H1 (cell line): ENCODE results near the gene TEKT3. TPM values are rescaled to one million over a fixed set of nuclear protein-coding genes. Genes with fewer than 3 reads are reported as not detected.

Experiments
- CTCF ChIA-PET: fragments of 300-600 bp; sonication (Branson Sonifier 250); formaldehyde crosslinking; loops from one replicate; lab custom pipeline; 2021; ENCODE audit not compliant: partially characterized antibody; lab: Charles Lee
- POLR2A ChIA-PET: fragments of 300-600 bp; sonication (Branson Sonifier 250); formaldehyde crosslinking; loops from one replicate; lab custom pipeline; 2021; ENCODE audit warnings: inconsistent platforms; ENCODE audit not compliant: partially characterized antibody; lab: Charles Lee
- DNase-seq, 2 experiments: peaks; one replicate each; pipeline versions ENCODE4 v3.0.0 to v3.0.0-alpha.2; 2010 to 2022; ENCODE audit warnings: low spot score in 2 of 2, low read depth in 1 of 2, mixed read lengths in 1 of 2
- FAIRE-seq: peaks from 2 replicates; lab custom pipeline; 2011; peaks lifted over from hg19 to GRCh38; lab: Jason Lieb, UNC
- H2AFZ ChIP-seq: 2 replicates; pipeline ENCODE4 v1.8.1; 2012; ENCODE audit warnings: low read length, inconsistent platforms
- H2AK5ac ChIP-seq: 2 replicates; pipeline ENCODE4 v1.6.1; 2013; ENCODE audit warnings: low read depth, low read length
- H2BK120ac ChIP-seq: replicated peaks from 2 replicates; pipeline ENCODE3; 2013; ENCODE audit warnings: low read depth, low read length, inconsistent platforms
- H2BK12ac ChIP-seq: 2 replicates; pipeline ENCODE4 v1.6.1; 2013; ENCODE audit warnings: low read depth, low read length
- H2BK15ac ChIP-seq: 2 replicates; pipeline ENCODE4 v1.6.1; 2013; ENCODE audit warnings: low read length
- H2BK20ac ChIP-seq: 2 replicates; pipeline ENCODE4 v1.6.1; 2013; ENCODE audit warnings: low read length
- H2BK5ac ChIP-seq: 2 replicates; pipeline ENCODE4 v1.6.1; 2013; ENCODE audit warnings: low read depth, low read length
- H3K14ac ChIP-seq: 2 replicates; pipeline ENCODE4 v1.6.1; 2013; ENCODE audit warnings: inconsistent platforms; ENCODE audit not compliant: insufficient read length
- H3K18ac ChIP-seq: 2 replicates; pipeline ENCODE4 v1.6.1; 2013; ENCODE audit warnings: low read length; ENCODE audit errors: extremely low read depth
- H3K23ac ChIP-seq: 2 replicates; pipeline ENCODE4 v1.6.1; 2013; ENCODE audit warnings: inconsistent platforms; ENCODE audit not compliant: insufficient read length
- H3K23me2 ChIP-seq: 2 replicates; pipeline ENCODE4 v1.6.1; 2013; ENCODE audit warnings: low read depth, low read length
- H3K27ac ChIP-seq: 2 replicates; pipeline ENCODE4 v1.6.1; 2011; ENCODE audit warnings: low read depth, low read length, inconsistent platforms
- H3K27me3 ChIP-seq, 4 experiments: replicated peaks in 1 of 4; 1 replicate in 1 of 4; 2 replicates in 3 of 4; pipeline versions ENCODE4 v1.6.1 to v1.8.1; 2011 to 2013; ENCODE audit warnings: low read length in 3 of 4, mild to moderate bottlenecking in 3 of 4, inconsistent platforms in 2 of 4, mixed read lengths in 2 of 4, moderate library complexity in 1 of 4; ENCODE audit not compliant: control insufficient read depth in 3 of 4, insufficient read depth in 3 of 4; ENCODE audit errors: extremely low read depth in 1 of 4
- H3K36me3 ChIP-seq, 4 experiments: 2 replicates each; pipeline versions ENCODE4 v1.6.1 to v1.8.1; 2011 to 2013; ENCODE audit warnings: mild to moderate bottlenecking in 4 of 4, low read length in 3 of 4, moderate library complexity in 2 of 4, control low read depth in 1 of 4, inconsistent platforms in 1 of 4; ENCODE audit not compliant: insufficient read depth in 4 of 4, control insufficient read depth in 2 of 4
- H3K4ac ChIP-seq: replicated peaks from 2 replicates; pipeline ENCODE3; 2013; ENCODE audit warnings: low read length, low read depth, mixed read lengths, inconsistent platforms; ENCODE audit not compliant: insufficient read length
- H3K4me1 ChIP-seq, 4 experiments: replicated peaks in 1 of 4; 1 replicate in 1 of 4; 2 replicates in 3 of 4; pipeline versions ENCODE4 v1.6.1 to v1.8.1; 2011 to 2013; ENCODE audit warnings: low read length in 3 of 4, inconsistent platforms in 2 of 4, mixed read lengths in 1 of 4; ENCODE audit not compliant: insufficient read depth in 4 of 4, control insufficient read depth in 3 of 4
- H3K4me2 ChIP-seq, 2 experiments: 2 replicates each; pipeline versions ENCODE4 v1.6.1 to v1.8.1; 2011 to 2013; ENCODE audit warnings: low read depth in 2 of 2, low read length in 2 of 2, control low read depth in 1 of 2, inconsistent platforms in 1 of 2, mild to moderate bottlenecking in 1 of 2; ENCODE audit not compliant: insufficient read depth in 1 of 2
- H3K4me3 ChIP-seq, 4 experiments: fragments of 200-600, 300-600 bp in 1 of 4; sonication (generic), shearing (Covaris generic), sonication (Bioruptor Twin) in 1 of 4; 2 replicates each; pipeline versions ENCODE4 v1.5.1 to v1.8.1; 2011 to 2016; ENCODE audit warnings: low read length in 4 of 4, low read depth in 3 of 4, control low read depth in 2 of 4, inconsistent platforms in 2 of 4, mild to moderate bottlenecking in 2 of 4, mixed read lengths in 1 of 4, moderate library complexity in 1 of 4; ENCODE audit not compliant: insufficient read depth in 2 of 4; ENCODE audit errors: extremely low read depth in 1 of 4
- H3K56ac ChIP-seq: replicated peaks from 2 replicates; pipeline ENCODE3; 2013; ENCODE audit warnings: low read depth, mild to moderate bottlenecking, mixed read lengths, low read length, inconsistent platforms; ENCODE audit not compliant: insufficient read length
- H3K79me1 ChIP-seq: 2 replicates; pipeline ENCODE4 v1.6.1; 2013; ENCODE audit warnings: low read depth, low read length, control low read depth
- H3K79me2 ChIP-seq, 2 experiments: 2 replicates each; pipeline versions ENCODE4 v1.6.1 to v1.8.1; 2012 to 2013; ENCODE audit warnings: low read length in 2 of 2, mild to moderate bottlenecking in 2 of 2, inconsistent platforms in 1 of 2; ENCODE audit not compliant: insufficient read depth in 2 of 2, control insufficient read depth in 1 of 2
- H3K9ac ChIP-seq, 4 experiments: replicated peaks in 1 of 4; 1 replicate in 1 of 4; 2 replicates in 3 of 4; pipeline versions ENCODE4 v1.6.1 to v1.8.1; 2011 to 2013; ENCODE audit warnings: low read depth in 3 of 4, low read length in 3 of 4, control low read depth in 2 of 4, mild to moderate bottlenecking in 2 of 4, moderate library complexity in 2 of 4, inconsistent platforms in 1 of 4; ENCODE audit errors: extremely low read depth in 1 of 4
- H3K9me3 ChIP-seq, 2 experiments: 2 replicates each; pipeline versions ENCODE4 v1.6.1 to v1.8.1; 2012 to 2013; ENCODE audit warnings: mild to moderate bottlenecking in 2 of 2, moderate library complexity in 2 of 2, control low read depth in 1 of 2, inconsistent platforms in 1 of 2, low read depth in 1 of 2, low read length in 1 of 2, mixed read lengths in 1 of 2; ENCODE audit not compliant: insufficient read depth in 2 of 2
- H4K20me1 ChIP-seq, 2 experiments: replicated peaks in 1 of 2; 2 replicates each; pipeline versions ENCODE3 to v1.8.1; 2011 to 2013; ENCODE audit warnings: inconsistent platforms in 2 of 2, low read length in 2 of 2, mild to moderate bottlenecking in 1 of 2; ENCODE audit not compliant: insufficient read depth in 2 of 2, control insufficient read depth in 1 of 2
- H4K5ac ChIP-seq: 2 replicates; pipeline ENCODE4 v1.6.1; 2013; ENCODE audit warnings: low read length, low read depth, mixed read lengths, inconsistent platforms; ENCODE audit not compliant: insufficient read length
- H4K8ac ChIP-seq: 2 replicates; pipeline ENCODE4 v1.8.0; 2013; ENCODE audit warnings: mild to moderate bottlenecking, moderate library complexity, low read length, inconsistent platforms; ENCODE audit not compliant: insufficient read depth; ENCODE audit errors: extremely low read depth
- H4K91ac ChIP-seq: replicated peaks from 2 replicates; pipeline ENCODE3; 2013; ENCODE audit warnings: low read length, mixed read lengths, inconsistent platforms; ENCODE audit not compliant: insufficient read length
- ASH2L ChIP-seq: fragments of 200-600, 300-600 bp; sonication (generic); IDR thresholded peaks from one replicate; pipeline ENCODE4 v1.7.1; 2017; ENCODE audit warnings: low read length
- ATF2 ChIP-seq: IDR thresholded peaks from 2 replicates; pipeline ENCODE4 v1.6.1; 2012; ENCODE audit warnings: low read length, inconsistent platforms
- BRCA1 ChIP-seq: IDR thresholded peaks from 2 replicates; pipeline ENCODE4 v1.6.1; 2012; ENCODE audit warnings: low read depth, low read length, improper control_type of control experiment
- GTF2F1 ChIP-seq: IDR thresholded peaks from 2 replicates; pipeline ENCODE4 v1.6.1; 2012; ENCODE audit warnings: low read depth, low read length, improper control_type of control experiment, borderline replicate concordance
- POLR2A ChIP-seq, 2 experiments: IDR thresholded peaks; 1 replicate in 1 of 2; 2 replicates in 1 of 2; pipeline ENCODE4 v1.6.1; 2011; ENCODE audit warnings: low read depth in 2 of 2, low read length in 2 of 2, mild to moderate bottlenecking in 2 of 2; ENCODE audit errors: control extremely low read depth in 1 of 2
- RBBP5 ChIP-seq: IDR thresholded peaks from 2 replicates; pipeline ENCODE4 v1.7.1; 2012; ENCODE audit warnings: low read depth, mild to moderate bottlenecking, inconsistent platforms, low read length, moderate library complexity, borderline replicate concordance
- TAF7 ChIP-seq: optimal IDR thresholded peaks from 2 replicates; pipeline ENCODE3; 2011; ENCODE audit warnings: low read depth, mild to moderate bottlenecking, inconsistent platforms, low read length, moderate library complexity, borderline replicate concordance
- TCF12 ChIP-seq: IDR thresholded peaks from 2 replicates; pipeline ENCODE4 v1.6.1; 2011; ENCODE audit warnings: low read depth, mild to moderate bottlenecking, low read length
- ZNF274 ChIP-seq: IDR thresholded peaks from 2 replicates; pipeline ENCODE4 v1.7.0; 2012; ENCODE audit warnings: low read length, borderline replicate concordance; ENCODE audit errors: extremely low read depth
- WGBS, 2 experiments: shearing (Covaris generic) in 1 of 2; methylation state at CpG; one replicate each; pipeline versions ENCODE4 v1.1.6 to v1.1.7; 2013 to 2015; ENCODE audit warnings: low lambda C conversion rate in 2 of 2, mixed read lengths in 2 of 2, inconsistent platforms in 1 of 2, low coverage in 1 of 2, missing lambda C conversion rate in 1 of 2; ENCODE audit not compliant: insufficient replicate concordance in 2 of 2, insufficient coverage in 1 of 2, insufficient read length in 1 of 2; ENCODE audit errors: extremely low coverage in 1 of 2, missing lambda C conversion rate in 1 of 2; 5-methylcytosine and 5-hydroxymethylcytosine counted together
- polyA plus RNA-seq, 7 experiments: library from polyadenylated mRNA; depleted of rRNA in 3 of 7; stranded (reverse) in 5 of 7; unstranded in 2 of 7; fragments of >200 nt in 5 of 7; fragments of 200-250 nt in 2 of 7; gene quantifications; 1 replicate in 5 of 7; 2 replicates in 1 of 7; 4 replicates in 1 of 7; pipeline versions ENCODE4 v1.2.1 to v1.2.3, GENCODE V29; 2011 to 2013; ENCODE audit warnings: missing spikeins in 2 of 7, mixed read lengths in 2 of 7
- total RNA-seq: library from RNA; stranded (reverse); fragmentation: NEBNext Ultra II Directional; extraction: Animal tissue kit (Norgen Biotek cat#: 25700); gene quantifications from 2 replicates; pipeline ENCODE4 v1.2.1, GENCODE V29; 2021

TEKT3 gene
- total and polyA plus RNA-seq, 2 of the 8 experiments (the other 6 are each of a cell fraction or from before 2014, with no cell fraction given), result 2.2 to 2.9 TPM

DNA sequence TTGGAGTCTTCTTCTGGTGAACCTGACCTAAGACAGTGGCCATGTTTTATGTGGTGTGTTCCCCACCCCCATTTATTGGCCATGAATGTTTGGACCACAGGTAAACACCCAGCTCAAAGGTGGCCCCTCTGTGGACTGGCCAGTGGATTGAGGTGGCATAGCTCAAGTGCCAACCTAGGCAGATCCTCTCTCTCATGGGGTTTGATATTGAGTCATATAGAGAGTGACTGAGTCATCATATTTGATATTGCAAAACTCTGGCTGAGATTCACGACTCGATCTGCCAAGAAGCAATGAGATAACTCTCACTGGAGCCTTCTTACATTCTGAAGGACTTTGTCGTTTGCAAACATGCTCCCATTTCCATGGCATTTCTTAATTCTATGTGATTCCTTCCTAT lies 10.5 kb upstream of the TEKT3 start:
- no peak overlapping the region for H2BK12ac ChIP-seq
- no peak overlapping the region for H3K9ac ChIP-seq
- H3K79me1 ChIP-seq, result no peaks in the 10 kb centered on the region
- FAIRE-seq (no peak), DNase-seq (no peak)
- no peaks in the 10 kb centered on the region for H3K79me2 ChIP-seq
- no peaks in the 10 kb centered on the region for H3K9me3 ChIP-seq
- H2AK5ac ChIP-seq, result no peak overlapping the region
- ChIA-PET CTCF (interaction anchor here (0.7 to 2.2 kb wide), 6 partner anchors 8 to 91 kb away, joined by 3 to 6 read pairs (median 3); partner anchors contain the start of gene TEKT3), POLR2A (no interaction called here)
- whole genome bisulfite sequencing, 2 experiments, result 100% methylated on average over 3 of the region's 3 CpGs; no CpG with 5 or more reads in 1 of the 2 experiments
- no peak overlapping the region for H3K4ac ChIP-seq
- no peak overlapping the region for H4K5ac ChIP-seq
- no peaks in the 10 kb centered on the region for H3K36me3 ChIP-seq
- no peak overlapping the region for H3K23ac ChIP-seq
- H3K18ac ChIP-seq, result no peak overlapping the region
- H3K27me3 ChIP-seq, result no peaks in the 10 kb centered on the region
- H3K14ac ChIP-seq, result no peak overlapping the region
- H3K27ac ChIP-seq, result no peak overlapping the region
- no peak overlapping the region for H3K4me3 ChIP-seq
- no peaks in the 10 kb centered on the region for H4K20me1 ChIP-seq
- no peaks in the 10 kb centered on the region; the same call in 1 of the 2 replicates for H3K23me2 ChIP-seq
- H2BK15ac ChIP-seq, result no peak overlapping the region
- no peak overlapping the region for H2AFZ ChIP-seq
- H3K4me2 ChIP-seq, result no peak overlapping the region
- H2BK120ac ChIP-seq, result no peak overlapping the region
- TF ChIP-seq TAF7 (no peak), TCF12 (no peak), ATF2 (no peak), RBBP5 (no peak), BRCA1 (no peak), ASH2L (no peak), GTF2F1 (no peak), ZNF274 (no peak), POLR2A (IDR thresholded peaks at IDR 0.05; ENCODE audit: control extremely low read depth in 1 of 2, low read depth in 2 of 2, low read length in 2 of 2) (no peak)
- H4K91ac ChIP-seq, result no peak overlapping the region
- no peak overlapping the region for H2BK5ac ChIP-seq
- no peaks in the 10 kb centered on the region for H3K4me1 ChIP-seq
- H3K56ac ChIP-seq, result no peak overlapping the region
- no peak overlapping the region for H4K8ac ChIP-seq
- no peak overlapping the region for H2BK20ac ChIP-seq
